ENCODE data around the gene BCKDHB.

The BCKDHB gene

GRCh38 chr6:80154160-80154559 lies 47.7 kb downstream of the BCKDHB start:
- DNase-seq, result no peak

GRCh38 chr6:80156221-80156620 lies 49.8 kb downstream of the BCKDHB start:
- DNase-seq, result no peak

DNA sequence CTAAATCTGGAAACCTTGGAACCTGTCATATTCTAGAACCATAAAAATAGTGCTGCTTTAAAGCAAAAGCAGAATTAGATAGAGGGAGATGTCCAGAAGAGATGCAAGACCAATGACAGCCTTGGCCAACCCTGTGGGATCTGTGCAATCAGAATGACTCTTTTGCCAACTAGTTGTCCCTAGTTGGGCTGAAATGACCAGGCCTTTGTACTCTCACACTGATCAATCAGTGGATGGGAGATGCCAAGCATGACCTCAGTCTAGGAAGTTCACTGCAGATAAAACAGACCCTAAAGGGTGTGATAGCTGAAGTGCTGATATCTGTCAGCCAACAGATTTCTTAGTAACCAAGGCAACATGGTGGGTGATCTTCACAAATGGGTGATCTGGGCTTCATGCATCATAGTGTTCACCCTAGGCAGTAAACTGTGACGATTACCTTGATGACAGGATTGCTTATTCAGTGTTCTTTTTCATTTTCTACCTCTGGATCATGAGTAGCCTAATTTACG lies 52.1 kb downstream of the BCKDHB start:
- no peak for DNase-seq

- no peak for DNase-seq
Observed at GRCh38 chr6:80161434-80161833, 55.0 kb downstream of the BCKDHB start.

DNA sequence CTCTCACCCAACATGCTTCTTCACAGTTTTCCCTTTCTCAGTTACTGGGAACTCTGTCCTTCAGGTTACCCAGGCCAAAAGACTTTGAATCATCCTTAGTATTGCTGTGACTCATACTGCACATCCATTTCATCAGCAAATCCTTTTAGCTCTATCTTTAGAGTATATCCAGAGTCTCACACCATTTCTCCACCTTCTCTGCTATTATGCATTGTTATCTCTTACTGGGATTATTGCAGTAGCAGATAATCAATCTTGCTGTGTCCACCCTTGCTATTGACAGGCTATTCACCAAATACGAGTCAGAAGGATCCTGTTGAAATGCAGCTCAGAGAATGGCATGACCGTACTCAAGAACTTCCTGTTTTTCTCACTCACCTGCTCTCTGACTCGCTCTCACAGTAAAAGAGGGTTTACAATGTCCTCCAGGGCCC lies 57.3 kb downstream of the BCKDHB start:
- peak in 1 of 5 donors; percentile 69 for DNase-seq

DNA sequence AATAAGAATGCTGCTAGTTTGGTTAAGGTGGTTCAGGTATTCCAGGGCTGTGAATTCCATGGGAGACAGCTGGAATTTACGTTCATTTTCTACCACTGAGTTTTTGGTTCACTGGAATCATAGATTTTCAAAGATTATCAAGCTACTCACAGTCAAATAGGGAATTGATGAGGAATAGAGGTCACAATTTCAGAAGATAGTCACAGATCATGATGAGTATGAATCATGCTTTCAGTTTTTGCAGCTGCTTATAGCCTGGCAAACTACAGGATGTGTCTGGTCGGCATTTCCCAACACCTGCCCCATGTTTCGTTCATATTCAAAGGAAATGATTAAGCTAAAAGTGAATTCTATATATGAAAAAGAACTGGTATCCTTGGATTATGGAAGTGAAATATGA lies 58.7 kb downstream of the BCKDHB start:
- DNase-seq, result peak in 1 of 5 donors; percentile 83

GRCh38 chr6:80165819-80166218 lies 59.3 kb downstream of the BCKDHB start:
- no peak for DNase-seq

DNA sequence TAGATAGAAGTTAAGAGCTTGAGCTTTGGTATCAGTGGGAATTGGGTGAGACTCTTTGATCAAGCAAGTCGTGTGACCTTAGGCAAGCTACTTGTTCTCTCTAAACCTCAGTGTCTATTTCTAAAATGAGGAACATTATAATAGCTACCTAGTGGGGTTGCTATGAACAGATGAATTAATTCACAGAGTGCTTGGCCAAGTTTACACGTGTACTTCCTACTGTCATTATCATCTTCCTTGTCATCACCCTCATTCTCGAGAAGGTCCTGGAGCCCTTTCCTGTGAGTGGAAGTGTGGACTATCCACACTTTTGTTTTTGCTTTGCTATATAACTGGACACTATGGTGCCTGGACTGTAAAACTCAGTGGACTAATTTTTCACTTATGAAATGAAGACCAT lies 64.0 kb downstream of the BCKDHB start:
- no peak for DNase-seq

- DNase-seq, result no peak
Observed at GRCh38 chr6:80173411-80173810, 66.9 kb downstream of the BCKDHB start.

DNA sequence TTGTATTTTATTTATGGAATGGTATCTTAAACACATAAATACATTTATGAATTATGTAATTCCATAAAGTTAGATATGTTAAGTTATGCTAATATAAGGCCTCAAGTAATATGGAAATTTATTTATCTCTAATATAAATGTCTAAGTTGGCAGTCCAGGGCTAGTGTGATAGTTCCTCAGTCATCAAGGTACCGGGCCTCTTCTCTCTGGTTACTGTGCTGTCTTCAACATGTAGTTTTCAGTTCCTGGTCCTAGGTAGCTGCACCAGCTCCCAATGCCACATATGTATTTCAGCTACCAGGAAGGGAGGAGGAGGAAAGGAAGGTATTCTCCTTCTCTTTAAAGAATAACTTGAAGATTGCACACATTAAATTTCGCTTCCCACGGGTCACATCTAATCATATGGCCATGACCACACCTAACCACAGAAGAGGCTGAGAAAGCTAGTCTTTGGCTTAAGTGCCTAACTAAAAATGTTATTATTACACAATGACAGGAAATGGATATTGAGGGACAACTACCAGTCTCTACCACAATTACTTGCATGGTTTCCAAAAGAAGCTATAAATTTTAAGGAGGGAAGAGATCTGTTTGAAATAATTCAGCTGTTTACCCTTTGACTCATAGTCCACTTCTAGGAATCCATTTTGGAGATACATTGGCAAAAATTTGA lies 68.6 kb downstream of the BCKDHB start:
- no peak for DNase-seq

DNA sequence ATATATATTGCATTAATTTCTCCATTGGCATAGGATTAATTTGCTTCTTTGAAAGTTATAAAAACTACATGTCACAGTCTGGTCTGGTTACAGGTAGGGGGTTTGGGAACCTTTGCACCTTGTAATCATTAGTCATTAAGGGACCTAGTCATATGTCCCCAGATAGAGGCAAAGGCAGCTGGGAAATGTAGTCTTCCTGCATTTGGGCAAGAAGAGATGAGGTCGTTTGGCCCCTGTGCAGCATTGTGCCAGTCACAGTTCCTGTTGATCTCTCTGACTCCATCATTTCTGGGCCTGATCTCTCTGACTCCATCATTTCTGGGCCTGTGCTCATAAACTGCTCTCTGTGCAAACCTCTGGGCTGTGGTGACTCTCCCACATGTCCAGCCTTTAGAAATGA lies 73.2 kb downstream of the BCKDHB start:
- no peak for DNase-seq

DNA sequence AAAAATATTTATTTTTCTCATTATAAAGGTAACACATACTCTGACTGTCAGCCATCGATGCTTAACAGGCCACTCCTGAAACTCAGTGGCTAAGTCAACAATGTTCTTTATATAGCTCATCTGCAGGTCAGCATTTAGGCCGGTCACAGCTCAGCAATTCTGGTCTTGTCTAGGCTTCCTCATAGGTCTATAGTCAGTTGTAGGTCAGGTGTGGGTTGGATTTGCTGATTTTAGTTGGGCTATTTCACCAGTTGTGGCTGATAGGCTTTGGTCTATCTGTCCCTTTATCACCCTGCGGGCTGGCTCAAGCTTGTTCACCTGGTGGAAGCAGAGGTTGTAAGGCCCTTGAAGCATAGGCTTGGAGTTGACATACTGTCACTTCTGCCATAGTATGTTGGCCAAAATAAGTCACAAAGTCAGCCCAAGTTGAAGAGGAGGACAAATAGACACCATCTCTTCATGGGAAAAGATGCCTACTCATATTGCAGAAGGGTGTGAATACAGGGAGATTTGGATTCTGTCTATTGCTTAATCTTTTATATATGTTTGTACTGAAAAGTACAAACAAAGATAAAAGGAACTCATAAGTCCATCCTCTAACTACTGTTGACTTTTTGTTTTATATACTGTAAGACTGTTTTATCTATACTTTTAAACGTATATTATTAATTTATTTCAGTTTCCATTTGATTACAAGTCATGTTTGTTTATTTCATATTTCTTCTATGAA lies 75.0 kb downstream of the BCKDHB start:
- no peak for DNase-seq

DNA sequence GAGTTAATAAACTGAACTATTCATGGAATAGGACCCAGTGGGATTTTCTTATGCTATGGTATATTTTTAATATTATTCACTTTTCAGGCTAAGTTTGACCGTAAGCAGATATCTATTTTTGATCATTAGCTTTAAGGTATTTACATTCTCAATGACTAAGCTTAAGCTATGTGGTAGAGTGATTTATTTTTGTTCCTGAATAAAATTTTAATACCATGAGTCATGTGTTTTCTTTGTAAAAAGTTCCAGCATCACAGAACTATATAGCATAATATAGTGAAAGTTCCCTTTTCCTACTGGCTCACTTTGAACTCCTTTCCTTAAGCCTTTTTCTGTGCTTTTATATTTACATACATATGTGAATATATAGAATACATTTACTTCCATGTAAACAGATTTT lies 75.8 kb downstream of the BCKDHB start:
- DNase-seq, result no peak

- DNase-seq, result no peak
Observed at GRCh38 chr6:80183019-80183795, 76.7 kb downstream of the BCKDHB start.

DNA sequence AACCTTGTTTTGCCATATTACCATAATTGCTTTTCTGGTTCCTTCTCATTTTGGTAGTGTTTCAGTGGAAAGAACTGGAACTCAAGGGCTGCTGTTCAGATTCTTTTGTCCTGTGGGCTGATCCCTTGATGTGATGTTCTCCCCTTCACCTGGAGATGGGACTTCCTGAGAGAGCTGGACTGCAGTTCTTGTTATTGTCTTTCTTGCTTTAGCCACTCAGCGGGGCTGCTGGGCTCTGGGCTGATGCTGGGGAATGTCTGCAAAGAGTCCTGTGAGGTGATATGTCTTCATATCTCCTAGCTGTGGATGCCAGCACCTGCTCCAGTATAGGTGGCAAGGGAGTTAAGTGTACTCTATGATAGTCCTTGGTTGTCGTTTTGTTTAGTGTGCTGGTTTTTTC lies 79.0 kb downstream of the BCKDHB start:
- DNase-seq, result no peak

DNA sequence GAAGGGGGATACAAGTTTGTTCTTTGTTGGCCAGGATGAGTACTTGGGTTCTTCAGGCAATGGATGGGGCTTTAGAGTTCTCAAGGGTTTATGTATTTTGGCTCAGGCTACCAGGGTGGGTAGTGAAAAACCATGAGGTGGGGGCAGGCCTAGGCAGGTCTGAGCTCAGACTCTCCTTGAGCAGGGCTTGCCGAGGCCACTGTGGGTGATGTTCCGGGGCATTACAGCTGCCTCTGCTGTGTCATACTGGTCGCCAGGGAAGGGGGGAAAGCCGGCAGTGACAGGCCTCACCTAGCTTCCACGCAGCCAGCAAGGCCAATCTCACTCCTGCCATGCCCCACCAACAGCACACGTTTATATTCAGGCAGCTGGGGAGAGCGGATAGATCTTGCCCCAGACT lies 79.6 kb downstream of the BCKDHB start:
- DNase-seq, result no peak

DNA sequence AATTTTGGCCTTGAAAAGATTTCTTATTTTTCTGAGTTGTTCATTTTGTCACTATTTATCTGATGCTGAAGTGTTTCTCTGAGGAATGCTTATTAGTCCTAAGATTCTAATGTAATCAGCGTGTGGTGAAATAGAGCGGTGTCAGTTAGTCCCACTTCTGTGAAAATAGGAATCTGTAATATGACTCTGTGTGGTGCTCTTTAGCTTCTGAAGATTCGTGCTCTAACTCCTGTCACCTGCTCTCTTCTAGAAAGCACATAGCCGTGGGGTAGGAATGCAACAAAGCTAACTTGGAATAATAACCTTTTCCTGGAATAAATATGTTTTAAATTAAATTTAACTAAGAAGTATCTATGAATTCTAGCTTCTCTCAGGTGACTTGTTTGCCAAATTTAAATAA lies 90.4 kb downstream of the BCKDHB start:
- DNase-seq, result no peak

GRCh38 chr6:80197474-80197873 lies 91.0 kb downstream of the BCKDHB start:
- no peak for DNase-seq

DNA sequence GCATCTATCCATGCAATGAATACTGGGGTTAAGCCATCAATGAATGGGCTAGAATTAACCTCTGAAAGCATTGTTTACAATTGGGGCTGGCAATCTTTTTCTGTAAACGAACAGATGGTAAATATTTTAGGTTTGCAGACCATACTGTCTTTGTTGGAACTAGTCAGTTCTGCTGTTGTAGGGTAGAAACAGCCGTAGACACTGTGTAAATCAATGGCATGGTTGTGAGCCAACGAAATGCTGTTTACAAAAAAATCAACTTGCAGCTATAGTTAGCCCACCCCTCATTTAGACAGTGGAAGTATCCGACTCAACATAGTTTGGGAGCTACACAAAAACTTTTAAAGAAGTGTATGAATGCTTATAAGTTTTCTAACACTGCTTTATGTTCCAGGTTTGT lies 91.5 kb downstream of the BCKDHB start:
- no peak for DNase-seq

DNA sequence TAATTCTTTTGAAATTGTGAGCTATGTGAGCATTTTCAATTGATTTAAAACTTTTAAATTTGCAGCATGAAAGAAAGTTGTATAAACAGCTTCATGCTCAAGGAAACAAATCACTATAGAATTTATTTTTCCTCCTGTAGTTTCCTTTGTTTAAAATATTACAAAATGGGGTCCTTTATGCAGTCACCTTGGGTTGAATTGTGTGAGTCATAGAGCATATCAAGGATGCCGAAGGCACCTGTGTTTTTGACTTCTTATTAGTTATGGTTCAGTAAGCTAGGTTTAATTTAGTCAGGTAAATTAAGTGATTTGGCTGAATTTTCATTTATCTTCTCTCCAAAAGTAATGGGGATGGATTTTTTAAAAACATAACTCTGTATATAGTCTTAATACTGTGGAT lies 96.8 kb downstream of the BCKDHB start:
- no peak for DNase-seq

DNA sequence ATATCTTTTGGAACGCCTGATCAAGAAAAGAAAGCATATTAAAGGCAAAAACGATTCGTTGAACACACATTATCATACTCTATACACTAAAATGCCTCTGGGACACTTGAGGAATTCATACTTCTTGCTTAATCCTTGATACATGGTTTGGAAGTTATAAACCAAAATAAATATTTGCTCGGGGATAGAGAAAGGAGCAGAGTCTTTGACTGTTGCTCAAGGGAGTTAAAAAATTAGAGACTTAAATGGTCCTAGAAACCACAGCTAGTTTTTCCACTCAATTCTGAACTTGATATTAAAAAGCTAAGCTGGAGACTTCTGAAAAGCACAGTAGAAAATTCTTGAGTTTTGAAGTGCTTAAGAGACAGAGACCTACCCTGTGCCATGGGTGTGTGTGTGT lies 98.9 kb downstream of the BCKDHB start:
- DNase-seq, result no peak

DNA sequence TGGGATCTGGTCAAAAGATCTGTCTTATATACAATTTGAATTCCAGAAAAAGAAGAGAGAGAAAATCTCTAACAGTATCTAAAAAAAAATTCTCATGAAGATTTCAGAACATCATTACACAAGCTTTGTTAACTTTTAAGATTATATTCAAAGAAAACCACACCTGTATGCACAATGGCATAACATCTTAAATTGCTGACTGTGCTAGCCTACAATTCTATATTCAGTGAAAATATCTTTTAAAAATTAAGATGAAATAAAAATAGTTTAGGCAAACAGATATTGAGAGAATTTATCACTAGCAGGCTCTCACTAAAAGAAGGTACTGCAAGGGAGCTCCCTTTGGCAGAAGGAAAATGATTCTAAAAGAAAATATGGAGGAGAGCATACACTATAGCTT lies 100.3 kb downstream of the BCKDHB start:
- no peak for DNase-seq

GRCh38 chr6:80209430-80209829 lies 103.0 kb downstream of the BCKDHB start:
- DNase-seq, result peak in 1 of 5 donors; percentile 37

- DNase-seq, result no peak
Observed at GRCh38 chr6:80210618-80211017, 104.1 kb downstream of the BCKDHB start.

Measured in T-helper 1 cell (primary cell).